Osteocyte (in vitro differentiated cells): ENCODE data around the gene KIN. TPM values are rescaled to one million over a fixed set of nuclear protein-coding genes. Genes with fewer than 3 reads are reported as not detected.
A peak's percentile ranks its signal among the peaks of the same experiment; 100 is the strongest.

ENCODE experiments used
- DNase-seq: peaks from one replicate; pipeline ENCODE4 v3.0.0; 2021; ENCODE audit warnings: mixed read lengths; ENCODE audit not compliant: unreplicated experiment; ENCODE audit errors: extremely low spot score
- H3K27ac Mint-ChIP-seq: one replicate; pipeline ENCODE4 v1.8.0; 2021; ENCODE audit warnings: mild to moderate bottlenecking, mixed read lengths; ENCODE audit not compliant: unreplicated experiment
- H3K27me3 Mint-ChIP-seq: one replicate; pipeline ENCODE4 v1.8.0; 2021; ENCODE audit warnings: mixed read lengths; ENCODE audit not compliant: unreplicated experiment
- H3K36me3 Mint-ChIP-seq: one replicate; pipeline ENCODE4 v1.8.0; 2021; ENCODE audit warnings: mixed read lengths; ENCODE audit not compliant: unreplicated experiment
- H3K4me1 Mint-ChIP-seq: one replicate; pipeline ENCODE4 v1.8.0; 2021; ENCODE audit warnings: mixed read lengths; ENCODE audit not compliant: unreplicated experiment
- H3K4me3 Mint-ChIP-seq: one replicate; pipeline ENCODE4 v1.8.0; 2021; ENCODE audit warnings: mild to moderate bottlenecking, moderate library complexity, mixed read lengths; ENCODE audit not compliant: unreplicated experiment
- H3K9me3 Mint-ChIP-seq: one replicate; pipeline ENCODE4 v1.8.0; 2021; ENCODE audit warnings: mixed read lengths; ENCODE audit not compliant: unreplicated experiment
- total RNA-seq: library from RNA; stranded (reverse); gene quantifications from 2 replicates; pipeline ENCODE4 v1.2.1, GENCODE V29; 2021
- TF ChIP-seq, protein P1 (sequence below): fragments of 200-600 bp; sonication (generic); IDR thresholded peaks from 2 replicates; pipeline ENCODE4 v1.5.0; 2021; ENCODE audit warnings: antibody characterized with exemption, mild to moderate bottlenecking, moderate library complexity

KIN gene
- total RNA-seq, 1 donor from 2014 or later: 10.9 TPM

GRCh38 chr10:7768417-7768816 is 19.4 kb downstream of the KIN start:
- H3K27me3 Mint-ChIP-seq: no peaks in the 10 kb centered on the region
- H3K4me3 Mint-ChIP-seq: no peak overlapping the region
- DNase-seq: no peak
- H3K27ac Mint-ChIP-seq: no peak overlapping the region
- H3K9me3 Mint-ChIP-seq: no peaks in the 10 kb centered on the region
- no peaks in the 10 kb centered on the region for H3K4me1 Mint-ChIP-seq
- peaks cover 38% of the 10 kb centered on the region for H3K36me3 Mint-ChIP-seq
- TF ChIP-seq, protein P1, sequence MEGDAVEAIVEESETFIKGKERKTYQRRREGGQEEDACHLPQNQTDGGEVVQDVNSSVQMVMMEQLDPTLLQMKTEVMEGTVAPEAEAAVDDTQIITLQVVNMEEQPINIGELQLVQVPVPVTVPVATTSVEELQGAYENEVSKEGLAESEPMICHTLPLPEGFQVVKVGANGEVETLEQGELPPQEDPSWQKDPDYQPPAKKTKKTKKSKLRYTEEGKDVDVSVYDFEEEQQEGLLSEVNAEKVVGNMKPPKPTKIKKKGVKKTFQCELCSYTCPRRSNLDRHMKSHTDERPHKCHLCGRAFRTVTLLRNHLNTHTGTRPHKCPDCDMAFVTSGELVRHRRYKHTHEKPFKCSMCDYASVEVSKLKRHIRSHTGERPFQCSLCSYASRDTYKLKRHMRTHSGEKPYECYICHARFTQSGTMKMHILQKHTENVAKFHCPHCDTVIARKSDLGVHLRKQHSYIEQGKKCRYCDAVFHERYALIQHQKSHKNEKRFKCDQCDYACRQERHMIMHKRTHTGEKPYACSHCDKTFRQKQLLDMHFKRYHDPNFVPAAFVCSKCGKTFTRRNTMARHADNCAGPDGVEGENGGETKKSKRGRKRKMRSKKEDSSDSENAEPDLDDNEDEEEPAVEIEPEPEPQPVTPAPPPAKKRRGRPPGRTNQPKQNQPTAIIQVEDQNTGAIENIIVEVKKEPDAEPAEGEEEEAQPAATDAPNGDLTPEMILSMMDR: no peak

DNA sequence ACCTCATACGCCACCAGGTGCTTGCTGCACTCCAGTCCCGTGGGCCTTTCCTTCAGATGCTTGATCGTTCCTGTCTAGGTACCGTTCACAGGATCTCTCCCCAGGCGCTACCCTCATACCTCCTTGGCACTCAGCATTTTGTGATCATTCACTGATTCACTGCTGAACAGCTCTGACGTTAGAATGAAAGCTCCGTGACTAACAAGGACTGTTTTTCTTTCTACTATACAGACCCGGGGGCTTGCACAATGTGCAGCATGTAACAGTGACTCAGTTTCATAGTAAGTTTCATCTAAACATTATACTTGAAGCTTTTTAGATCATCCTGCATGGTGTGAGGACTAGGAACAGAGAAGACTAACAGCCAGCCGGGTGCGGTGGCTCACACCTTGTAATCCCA is 20.6 kb downstream of the KIN start:
- Mint-ChIP-seq H3K9me3 (no peaks in the 10 kb centered on the region), H3K27ac (no peak overlapping the region)
- TF ChIP-seq, protein P1: no peak

GRCh38 chr10:7766241-7766640 is 21.6 kb downstream of the KIN start:
- TF ChIP-seq, protein P1: no peak
- no peak overlapping the region for H3K4me3 Mint-ChIP-seq
- H3K27ac Mint-ChIP-seq: no peak overlapping the region
- H3K36me3 Mint-ChIP-seq: peaks cover 41% of the 10 kb centered on the region
- H3K4me1 Mint-ChIP-seq: no peaks in the 10 kb centered on the region
- no peaks in the 10 kb centered on the region for H3K27me3 Mint-ChIP-seq
- no peaks in the 10 kb centered on the region for H3K9me3 Mint-ChIP-seq
- DNase-seq: no peak

More for the DNA sequence above, 20.6 kb downstream of the KIN start:
- DNase-seq: no peak
- Mint-ChIP-seq H3K4me1 (no peaks in the 10 kb centered on the region), H3K4me3 (no peak overlapping the region), H3K27me3 (no peaks in the 10 kb centered on the region), H3K36me3 (peaks cover 42% of the 10 kb centered on the region)

- Mint-ChIP-seq H3K9me3 (no peaks in the 10 kb centered on the region), H3K27ac (no peak overlapping the region), H3K27me3 (no peaks in the 10 kb centered on the region), H3K4me1 (no peaks in the 10 kb centered on the region), H3K36me3 (peaks cover 37% of the 10 kb centered on the region), H3K4me3 (no peak overlapping the region)
- no peak for DNase-seq
- TF ChIP-seq, protein P1: no peak
Observed at GRCh38 chr10:7763929-7764328, 23.9 kb downstream of the KIN start.

GRCh38 chr10:7756360-7756992 is 31.3 kb downstream of the KIN start:
- Mint-ChIP-seq H3K36me3 (peaks cover 55% of the 10 kb centered on the region), H3K4me1 (no peaks in the 10 kb centered on the region), H3K27ac (no peak overlapping the region), H3K9me3 (no peaks in the 10 kb centered on the region), H3K4me3 (no peak overlapping the region), H3K27me3 (no peaks in the 10 kb centered on the region)
- DNase-seq: peak; percentile 46
- TF ChIP-seq, protein P1: peak; percentile 47
